T-helper 17 cell (primary cell): ENCODE results near the gene ADCY1. TPM values are rescaled to one million over a fixed set of nuclear protein-coding genes. Genes with fewer than 3 reads are reported as not detected.

Experiments used
- ATAC-seq: fragments of 150-1000 bp; cut with Tn5 transposase; 2 replicates; pipeline ENCODE4 v1.10.0; 2021; ENCODE audit warnings: mild to moderate bottlenecking, moderate library complexity
- DNase-seq, 3 donors: peaks; one replicate each; pipeline versions ENCODE4 v3.0.0 to v3.0.0-alpha.2; 2020 to 2021
- H3K9me3 ChIP-seq: one replicate; pipeline ENCODE4 v1.7.0; 2013; ENCODE audit warnings: low read length, mild to moderate bottlenecking; ENCODE audit not compliant: control insufficient read depth, poor library complexity, severe bottlenecking
- H3K27ac Mint-ChIP-seq: one replicate; pipeline ENCODE4 v1.8.0; 2022; ENCODE audit warnings: mild to moderate bottlenecking, moderate library complexity, mixed read lengths
- H3K27me3 Mint-ChIP-seq: one replicate; pipeline ENCODE4 v1.8.0; 2022; ENCODE audit warnings: mixed read lengths
- H3K36me3 Mint-ChIP-seq: one replicate; pipeline ENCODE4 v1.8.0; 2022; ENCODE audit warnings: low read depth, mixed read lengths
- H3K4me1 Mint-ChIP-seq: one replicate; pipeline ENCODE4 v1.8.0; 2022; ENCODE audit warnings: mild to moderate bottlenecking, mixed read lengths
- H3K4me3 Mint-ChIP-seq: one replicate; pipeline ENCODE4 v1.8.0; 2022; ENCODE audit warnings: mild to moderate bottlenecking, moderate library complexity, mixed read lengths
- total RNA-seq, 4 donors: library from RNA in 2 of 4; stranded (reverse) in 2 of 4; gene quantifications; one replicate each; pipeline ENCODE4 v1.2.3 and lab custom pipeline; 2022 to 2026

The ADCY1 gene
- total RNA-seq, 2 donors from 2014 or later, result not detected

DNA sequence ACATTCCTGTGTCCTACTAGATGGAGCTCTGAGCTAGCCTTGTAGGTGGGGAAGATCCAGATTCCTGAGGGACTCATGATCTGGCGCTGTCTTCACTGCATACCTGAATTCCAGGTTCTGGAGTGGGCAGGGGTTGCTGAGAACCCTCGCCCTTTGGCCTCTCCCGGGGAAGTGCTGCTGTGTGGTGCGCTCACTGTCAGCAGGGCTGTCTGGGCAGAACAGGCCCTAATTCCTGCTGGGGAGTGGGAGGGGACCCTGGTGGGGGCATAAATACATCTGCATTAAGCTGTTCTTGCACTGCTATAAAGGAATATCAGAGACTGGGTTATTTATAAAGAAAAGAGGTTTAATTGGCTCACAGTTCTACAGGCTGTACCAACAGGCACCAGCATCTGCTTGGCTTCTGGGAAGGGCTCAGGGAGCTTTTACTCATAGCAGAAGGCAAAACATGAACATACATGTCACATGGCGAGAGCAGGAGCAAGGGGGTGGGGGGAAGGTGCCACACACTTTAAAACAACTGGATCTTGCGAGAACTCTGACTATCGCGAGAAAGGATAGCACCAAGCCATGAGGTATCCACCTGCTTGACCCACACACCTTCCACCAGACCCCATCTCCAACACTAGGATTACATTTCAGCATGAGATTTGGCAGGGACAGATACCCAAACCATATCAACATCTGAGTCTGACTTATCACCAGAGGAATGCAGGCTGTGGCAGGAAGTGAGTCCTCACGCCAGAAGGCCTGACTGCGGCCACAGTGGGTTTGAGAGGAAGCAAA lies 115.0 kb downstream of the ADCY1 start:
- DNase-seq, result no peak

DNA sequence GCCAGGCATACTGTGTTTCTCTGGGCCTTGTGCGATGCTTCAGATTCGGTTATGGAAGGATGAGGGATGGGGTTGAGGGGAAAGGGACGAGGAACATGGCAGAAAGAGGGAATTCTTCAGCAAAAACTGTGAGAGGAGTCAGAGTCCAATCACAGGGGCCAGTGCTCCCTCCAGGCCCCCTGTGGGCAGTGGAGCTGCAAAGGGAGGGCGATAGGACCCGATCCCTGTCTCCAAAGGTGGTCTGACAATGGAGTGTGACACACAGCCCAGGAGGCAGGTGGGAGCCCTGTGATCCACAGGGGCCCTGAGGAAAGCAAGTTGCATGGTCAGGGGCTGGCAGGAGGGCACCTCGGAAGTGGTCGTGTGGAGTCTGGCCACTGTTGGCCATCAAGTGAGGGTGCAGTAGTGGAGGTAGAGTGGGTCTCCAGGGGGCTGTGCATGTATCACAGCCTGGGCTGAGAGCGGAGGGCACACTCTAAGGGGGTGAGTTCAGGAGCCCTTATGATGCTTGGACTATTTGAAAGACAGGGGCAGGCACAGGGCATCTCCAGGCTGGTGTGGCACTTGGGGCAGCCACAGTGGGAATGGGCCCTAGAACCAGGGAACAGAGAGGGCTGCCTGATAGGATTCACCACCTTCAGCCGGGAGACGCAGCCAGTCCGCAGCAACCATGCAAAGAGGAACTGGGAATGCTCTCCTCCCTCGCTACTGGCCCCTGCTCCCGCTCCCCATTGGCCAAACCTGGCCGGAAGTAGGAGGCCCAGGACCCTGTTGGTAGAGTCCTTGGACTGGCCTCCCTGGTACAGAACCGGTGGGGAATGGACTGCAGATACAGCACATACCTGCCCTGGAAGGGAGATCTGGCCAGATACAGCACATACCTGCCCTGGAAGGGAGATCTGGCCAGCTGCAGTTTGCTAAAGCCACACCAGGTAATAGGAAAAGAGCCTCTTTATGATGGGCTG lies 115.9 kb downstream of the ADCY1 start:
- H3K27me3 Mint-ChIP-seq, result peaks cover 42% of the 10 kb centered on the region
- H3K27ac Mint-ChIP-seq, result no peak overlapping the region

More for the DNA sequence above, 115.0 kb downstream of the ADCY1 start:
- no peak for ATAC-seq
- H3K27ac Mint-ChIP-seq, result no peak overlapping the region
- H3K4me1 Mint-ChIP-seq, result peaks cover 4% of the 10 kb centered on the region
- no peaks in the 10 kb centered on the region for H3K9me3 ChIP-seq
- H3K27me3 Mint-ChIP-seq, result peaks cover 48% of the 10 kb centered on the region
- H3K4me3 Mint-ChIP-seq, result no peak overlapping the region
- no peaks in the 10 kb centered on the region for H3K36me3 Mint-ChIP-seq

DNA sequence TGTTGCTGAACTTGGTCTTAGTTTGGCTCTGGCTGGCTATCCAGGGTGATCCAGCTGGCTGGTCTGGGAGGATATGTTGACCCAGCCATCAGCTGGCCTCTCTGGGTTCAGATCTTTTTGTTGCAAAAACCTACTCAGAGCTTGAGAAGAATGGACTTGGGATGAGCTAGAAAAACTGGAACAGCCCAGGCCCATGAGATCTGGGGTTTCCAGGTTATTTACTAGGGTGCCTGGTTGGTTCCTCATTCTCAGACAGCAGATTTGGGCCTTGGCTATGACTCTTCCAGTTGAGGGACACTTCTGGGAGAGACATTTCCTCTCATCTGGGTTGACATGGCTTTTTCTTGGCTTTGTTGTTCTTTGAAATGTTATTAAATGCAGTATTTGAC lies 116.6 kb downstream of the ADCY1 start:
- ATAC-seq, result no peak
- Mint-ChIP-seq H3K4me1 (no peaks in the 10 kb centered on the region), H3K27ac (no peak overlapping the region), H3K4me3 (no peak overlapping the region), H3K27me3 (peaks cover 36% of the 10 kb centered on the region), H3K36me3 (no peaks in the 10 kb centered on the region)
- no peak for DNase-seq
- no peaks in the 10 kb centered on the region for H3K9me3 ChIP-seq

More for the DNA sequence above, 115.9 kb downstream of the ADCY1 start:
- DNase-seq (no peak), ATAC-seq (no peak)
- peaks cover 3% of the 10 kb centered on the region for H3K4me1 Mint-ChIP-seq
- H3K4me3 Mint-ChIP-seq, result no peak overlapping the region
- no peaks in the 10 kb centered on the region for H3K36me3 Mint-ChIP-seq
- no peaks in the 10 kb centered on the region for H3K9me3 ChIP-seq

DNA sequence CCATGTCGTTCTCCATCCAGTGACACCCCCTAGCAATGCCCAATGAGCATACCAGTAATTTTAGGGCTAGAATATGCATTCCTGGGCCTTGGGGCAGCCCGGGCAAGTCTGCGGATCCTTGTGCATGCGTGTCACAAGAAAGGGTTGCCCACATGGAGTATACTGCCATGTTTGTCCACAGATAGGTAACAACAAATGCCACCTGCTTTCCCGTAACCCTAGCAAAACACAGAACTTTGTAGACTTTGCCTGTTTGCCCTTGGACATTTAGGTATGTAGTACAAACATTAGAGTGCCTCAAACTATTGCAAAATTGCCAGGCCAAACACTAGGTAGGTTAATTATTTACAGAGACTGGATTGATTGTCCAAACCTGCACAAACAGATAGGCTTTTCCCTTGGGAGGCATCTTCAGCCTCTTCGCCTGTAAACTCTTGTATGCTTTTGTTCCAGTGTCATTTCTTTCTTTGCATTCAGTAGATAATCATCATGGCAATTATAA lies 117.0 kb downstream of the ADCY1 start:
- no peak for ATAC-seq
- H3K4me3 Mint-ChIP-seq, result no peak overlapping the region
- peaks cover 33% of the 10 kb centered on the region for H3K27me3 Mint-ChIP-seq

DNA sequence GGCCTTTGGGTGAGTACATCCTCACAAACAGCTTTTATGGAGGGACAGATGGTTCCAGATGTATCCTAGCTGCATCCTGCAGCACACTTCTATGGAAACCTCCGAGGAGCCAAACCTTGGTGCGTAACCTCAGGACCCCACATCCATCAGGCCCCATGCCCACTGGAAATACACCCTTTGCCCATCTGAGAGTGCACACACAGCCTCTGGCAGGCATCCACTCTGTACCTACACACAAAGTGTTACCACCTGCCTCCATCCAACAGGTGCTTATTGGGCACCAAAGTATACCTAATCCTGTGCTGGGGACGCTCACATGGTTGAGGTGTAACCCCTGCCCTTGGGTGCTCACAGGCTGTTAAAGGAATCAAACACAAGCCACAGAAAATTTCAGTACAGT lies 117.9 kb downstream of the ADCY1 start:
- no peak for ATAC-seq
- no peaks in the 10 kb centered on the region for H3K9me3 ChIP-seq
- Mint-ChIP-seq H3K4me1 (no peaks in the 10 kb centered on the region), H3K27me3 (peaks cover 26% of the 10 kb centered on the region), H3K36me3 (no peaks in the 10 kb centered on the region), H3K27ac (no peak overlapping the region), H3K4me3 (no peak overlapping the region)
- no peak for DNase-seq

More for the DNA sequence above, 117.0 kb downstream of the ADCY1 start:
- H3K36me3 Mint-ChIP-seq, result no peaks in the 10 kb centered on the region
- no peak for DNase-seq
- H3K4me1 Mint-ChIP-seq, result no peaks in the 10 kb centered on the region
- H3K9me3 ChIP-seq, result no peaks in the 10 kb centered on the region
- H3K27ac Mint-ChIP-seq, result no peak overlapping the region

DNA sequence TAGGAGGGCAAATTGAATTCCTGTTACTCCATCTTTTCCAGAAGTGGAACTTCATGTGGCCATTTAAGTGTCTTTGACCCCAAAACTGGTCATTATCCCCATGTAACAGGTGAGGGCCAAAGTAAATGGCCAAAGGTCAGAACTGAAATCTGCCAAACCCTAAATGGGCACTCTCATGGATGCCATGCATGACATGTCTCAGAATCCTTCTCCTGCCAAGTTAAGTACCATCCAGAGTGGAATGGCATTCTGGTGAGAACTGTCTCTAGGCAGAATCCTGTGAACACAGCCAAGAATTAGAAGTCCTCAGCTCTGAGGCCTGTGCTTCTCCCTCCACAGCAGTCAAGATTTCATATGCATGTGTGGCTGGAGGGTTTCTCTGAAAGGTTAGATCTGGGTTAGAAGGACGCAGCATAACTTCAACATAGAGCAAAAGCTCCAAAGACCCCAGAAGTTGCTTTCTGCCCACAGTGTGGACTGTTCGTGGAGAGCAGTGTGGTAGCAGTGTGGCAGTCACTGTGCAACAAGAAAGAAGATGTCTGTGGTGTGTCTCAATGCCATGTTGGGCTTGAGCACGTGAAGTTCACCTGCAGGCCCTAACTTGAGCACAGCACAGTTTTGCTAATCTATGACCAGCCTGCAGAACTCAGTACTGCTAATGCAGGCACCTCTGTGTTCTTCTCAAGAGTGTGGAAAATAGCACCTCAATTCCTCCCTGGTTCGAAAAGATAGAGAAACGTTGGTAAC lies 121.3 kb downstream of the ADCY1 start:
- Mint-ChIP-seq H3K27me3 (peaks cover 18% of the 10 kb centered on the region), H3K4me1 (no peaks in the 10 kb centered on the region), H3K27ac (no peak overlapping the region), H3K4me3 (no peak overlapping the region), H3K36me3 (no peaks in the 10 kb centered on the region)
- ATAC-seq (no peak), DNase-seq (no peak)
- H3K9me3 ChIP-seq, result no peaks in the 10 kb centered on the region

DNA sequence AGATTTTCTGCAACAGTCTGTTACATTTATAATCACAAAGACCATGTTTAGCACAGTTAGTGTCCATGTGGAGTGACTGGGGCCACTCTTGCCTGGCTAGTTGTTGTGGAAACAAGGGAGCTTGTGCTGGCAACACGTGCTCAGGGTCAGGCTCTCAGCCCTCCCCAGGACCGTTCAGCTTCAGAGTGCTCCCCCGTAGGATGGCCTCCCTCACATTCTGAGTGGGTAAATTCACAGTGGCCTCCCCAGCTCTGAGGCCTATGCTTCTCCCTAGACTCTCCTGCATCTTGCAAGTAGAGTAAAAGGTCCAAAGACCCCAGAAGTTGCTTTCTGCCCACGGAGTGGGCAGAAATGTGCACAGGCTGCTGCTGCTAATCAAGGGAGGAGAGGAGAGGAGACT lies 122.3 kb downstream of the ADCY1 start:
- no peak for ATAC-seq
- Mint-ChIP-seq H3K36me3 (no peaks in the 10 kb centered on the region), H3K4me1 (no peaks in the 10 kb centered on the region), H3K4me3 (no peak overlapping the region), H3K27ac (no peak overlapping the region), H3K27me3 (peaks cover 25% of the 10 kb centered on the region)
- H3K9me3 ChIP-seq, result no peaks in the 10 kb centered on the region
- DNase-seq, result no peak

DNA sequence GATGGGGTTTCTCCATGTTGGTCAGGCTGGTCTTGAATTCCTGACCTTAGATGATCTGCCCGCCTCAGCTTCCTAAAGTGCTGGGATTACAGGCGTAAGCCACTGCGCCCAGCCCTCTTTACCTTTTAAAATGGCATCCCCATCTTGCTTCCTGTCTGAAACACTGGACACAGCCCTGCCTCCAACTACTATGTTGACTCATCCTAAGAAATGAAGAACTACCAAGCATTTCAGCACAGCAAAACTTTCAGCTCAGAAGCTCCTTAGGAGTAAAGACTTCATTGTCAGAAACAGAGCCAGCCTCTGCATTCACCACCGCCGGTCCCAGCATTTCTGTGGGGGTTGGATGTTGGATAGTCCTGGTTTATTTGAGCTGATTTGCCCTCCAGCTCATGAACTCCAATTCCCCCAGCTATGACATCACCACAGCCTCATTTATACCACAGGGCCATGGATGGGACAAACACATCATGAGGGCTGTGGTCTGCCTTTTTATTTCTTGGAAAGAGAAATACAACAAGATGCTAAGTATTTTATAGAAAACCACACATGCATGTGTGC lies 123.5 kb downstream of the ADCY1 start:
- DNase-seq (no peak), ATAC-seq (no peak)
- no peaks in the 10 kb centered on the region for H3K4me1 Mint-ChIP-seq
- peaks cover 26% of the 10 kb centered on the region for H3K27me3 Mint-ChIP-seq
- H3K9me3 ChIP-seq, result no peaks in the 10 kb centered on the region
- no peak overlapping the region for H3K27ac Mint-ChIP-seq
- H3K4me3 Mint-ChIP-seq, result no peak overlapping the region
- H3K36me3 Mint-ChIP-seq, result no peaks in the 10 kb centered on the region

DNA sequence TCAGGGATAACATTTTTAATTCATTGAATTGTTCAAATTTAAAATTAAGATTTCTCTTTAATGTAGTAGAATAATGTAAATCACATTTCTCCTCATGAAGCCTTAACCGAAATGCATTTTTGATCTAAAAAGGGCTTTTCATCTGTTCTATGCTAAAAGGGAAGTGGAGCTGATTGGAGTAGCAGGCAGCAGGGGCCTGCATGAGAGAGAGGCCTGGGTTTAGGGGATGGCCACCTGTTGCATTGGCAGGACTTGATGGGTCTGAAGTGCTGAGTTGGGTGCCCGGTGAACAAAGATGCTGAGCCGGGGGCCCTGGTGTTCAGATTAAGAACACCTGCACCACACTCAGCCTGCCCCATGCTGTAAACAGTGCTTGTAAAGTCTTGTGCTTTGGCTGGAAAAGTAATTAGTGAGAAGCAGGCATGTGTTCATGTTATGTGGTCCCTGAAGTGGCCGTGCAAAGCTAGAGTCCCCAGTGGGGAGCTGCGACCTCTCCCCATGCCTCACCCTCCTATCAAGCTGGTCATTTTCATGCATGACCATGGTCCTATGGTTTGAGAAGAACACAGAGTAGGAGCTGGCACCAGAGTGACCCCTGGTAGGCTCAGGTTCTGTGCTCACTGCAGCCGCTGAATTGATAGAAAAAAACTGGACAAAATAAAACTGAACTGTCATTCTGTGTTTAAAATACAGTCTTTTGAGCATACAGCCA lies 124.3 kb downstream of the ADCY1 start:
- no peak for DNase-seq
- H3K4me1 Mint-ChIP-seq, result no peaks in the 10 kb centered on the region
- ATAC-seq, result no peak
- H3K27me3 Mint-ChIP-seq, result peaks cover 34% of the 10 kb centered on the region
- H3K9me3 ChIP-seq, result no peaks in the 10 kb centered on the region
- H3K4me3 Mint-ChIP-seq, result no peak overlapping the region
- H3K36me3 Mint-ChIP-seq, result no peaks in the 10 kb centered on the region
- no peak overlapping the region for H3K27ac Mint-ChIP-seq

DNA sequence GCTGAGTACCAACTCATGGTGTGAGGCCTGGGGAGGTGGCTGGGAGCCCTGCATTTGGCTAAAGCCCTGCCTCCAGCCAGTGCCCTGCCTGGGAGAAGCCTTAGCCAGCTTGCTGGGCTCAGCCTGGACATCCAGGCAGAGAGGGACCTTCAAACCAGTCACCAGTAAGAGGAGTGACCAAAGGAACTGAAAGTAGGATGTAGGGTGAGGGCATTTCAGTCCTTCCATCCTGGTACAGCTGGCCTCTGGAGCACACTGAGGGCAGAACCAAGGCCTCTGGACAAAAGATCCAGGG lies 124.8 kb downstream of the ADCY1 start:
- H3K4me1 Mint-ChIP-seq, result no peaks in the 10 kb centered on the region
- no peaks in the 10 kb centered on the region for H3K9me3 ChIP-seq
- H3K27ac Mint-ChIP-seq, result no peak overlapping the region
- no peaks in the 10 kb centered on the region for H3K36me3 Mint-ChIP-seq
- H3K4me3 Mint-ChIP-seq, result no peak overlapping the region
- DNase-seq (no peak), ATAC-seq (no peak)
- peaks cover 39% of the 10 kb centered on the region for H3K27me3 Mint-ChIP-seq

DNA sequence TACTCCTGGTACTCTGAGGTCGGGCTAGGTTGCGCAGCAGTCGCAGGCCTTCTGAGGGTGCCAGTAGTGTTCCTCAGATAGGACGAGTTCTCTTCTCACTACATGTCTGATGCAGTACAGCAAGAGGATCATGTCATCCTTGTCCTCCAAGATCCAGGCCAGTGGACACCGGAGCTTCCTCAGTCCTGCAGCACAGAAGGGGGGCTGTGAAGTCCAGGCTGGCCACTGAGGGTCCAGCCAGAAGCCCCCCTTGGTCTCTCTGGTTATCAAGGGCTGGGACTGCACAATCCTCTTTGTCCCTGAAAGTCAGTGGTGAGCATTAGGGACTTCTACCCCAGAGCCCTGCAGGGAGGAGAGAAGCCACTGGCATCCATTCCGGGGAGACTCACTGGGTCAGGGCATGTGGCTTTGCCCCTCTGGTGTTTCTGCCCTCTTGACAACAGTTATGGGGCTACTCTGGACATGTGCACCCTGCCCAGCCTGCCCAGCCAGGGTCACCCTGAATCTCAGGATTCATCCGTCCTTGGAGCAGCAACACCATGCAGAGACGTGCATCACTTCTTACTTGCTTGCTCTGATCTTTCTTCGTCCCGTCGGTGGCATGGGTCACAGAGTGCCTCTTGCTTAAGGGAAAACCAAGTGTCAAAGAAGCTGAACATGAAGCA lies 125.7 kb downstream of the ADCY1 start:
- no peak for ATAC-seq

DNA sequence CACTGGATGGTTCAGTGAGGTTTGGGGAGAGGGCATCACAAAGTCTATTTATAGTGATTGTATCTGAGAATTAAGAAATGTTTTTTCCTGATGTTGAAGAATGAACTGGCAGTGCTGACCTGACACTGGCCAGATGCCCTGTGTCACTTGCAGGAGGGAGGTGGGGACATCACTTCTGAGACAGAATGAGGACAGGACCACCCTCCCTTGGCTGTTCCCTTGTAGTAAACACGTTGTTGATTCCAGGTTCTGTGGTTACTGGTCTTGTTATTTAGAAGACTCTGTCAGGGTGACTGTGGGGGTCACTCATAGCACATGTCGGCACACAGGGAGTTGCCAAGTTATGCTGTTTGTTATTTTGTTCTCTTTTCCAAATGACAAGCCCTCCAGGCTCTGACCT lies 126.4 kb downstream of the ADCY1 start:
- H3K4me3 Mint-ChIP-seq, result no peak overlapping the region
- peaks cover 51% of the 10 kb centered on the region for H3K27me3 Mint-ChIP-seq
- no peaks in the 10 kb centered on the region for H3K36me3 Mint-ChIP-seq
- no peaks in the 10 kb centered on the region for H3K9me3 ChIP-seq
- ATAC-seq (no peak), DNase-seq (no peak)
- H3K4me1 Mint-ChIP-seq, result no peaks in the 10 kb centered on the region
- no peak overlapping the region for H3K27ac Mint-ChIP-seq

More for the DNA sequence above, 125.7 kb downstream of the ADCY1 start:
- no peaks in the 10 kb centered on the region for H3K9me3 ChIP-seq
- Mint-ChIP-seq H3K4me3 (no peak overlapping the region), H3K4me1 (no peaks in the 10 kb centered on the region), H3K27ac (no peak overlapping the region), H3K27me3 (peaks cover 47% of the 10 kb centered on the region), H3K36me3 (no peaks in the 10 kb centered on the region)
- no peak for DNase-seq
